SU-DHL-6 (cell line): ENCODE measurements around the gene GNPTG.

Experiments
- H2AFZ ChIP-seq: fragments of 200-600 bp; sonication (generic); 2 replicates; pipeline ENCODE4 v1.6.1; 2014; ENCODE audit warnings: low read depth, mild to moderate bottlenecking, moderate library complexity, mixed read lengths, antibody characterized with exemption, low read length; ENCODE audit not compliant: severe bottlenecking
- H3F3A ChIP-seq: fragments of 200-600 bp; shearing (Covaris generic); 2 replicates; pipeline ENCODE4 v1.6.0; 2016; ENCODE audit warnings: antibody characterized with exemption, mild to moderate bottlenecking; ENCODE audit not compliant: insufficient read depth
- H3K27ac ChIP-seq: fragments of 200-600 bp; sonication (generic); 2 replicates; pipeline ENCODE4 v1.5.1; 2016; ENCODE audit warnings: low read depth, mild to moderate bottlenecking, low read length, moderate library complexity, mixed read lengths
- H3K27me3 ChIP-seq: fragments of 200-600 bp; sonication (generic), shearing (Covaris generic); 2 replicates; pipeline ENCODE4 v1.6.0; 2014; ENCODE audit warnings: mild to moderate bottlenecking, low read length
- H3K36me3 ChIP-seq: fragments of 200-600 bp; sonication (generic); 2 replicates; pipeline ENCODE4 v1.6.1; 2014; ENCODE audit warnings: mild to moderate bottlenecking, low read length, mixed read lengths
- H3K4me2 ChIP-seq: fragments of 300-600, 200-600 bp; shearing (Covaris generic), sonication (generic); 2 replicates; pipeline ENCODE4 v1.6.0; 2014; ENCODE audit warnings: low read length, low read depth, mild to moderate bottlenecking; ENCODE audit not compliant: poor library complexity, severe bottlenecking
- H3K4me3 ChIP-seq: fragments of 200-600 bp; sonication (generic); 2 replicates; pipeline ENCODE4 v1.5.1; 2014; ENCODE audit warnings: antibody characterized with exemption, low read length, mild to moderate bottlenecking, mixed read lengths; ENCODE audit not compliant: insufficient read depth, poor library complexity, severe bottlenecking
- H3K79me2 ChIP-seq: fragments of 200-600 bp; sonication (generic); 2 replicates; pipeline ENCODE4 v1.6.1; 2014; ENCODE audit warnings: mild to moderate bottlenecking, low read length, moderate library complexity; ENCODE audit not compliant: insufficient read depth
- H3K9ac ChIP-seq: fragments of 200-600 bp; sonication (generic); 2 replicates; pipeline ENCODE4 v1.7.0; 2014; ENCODE audit warnings: mild to moderate bottlenecking, low read length
- H3K9me2 ChIP-seq: fragments of 200-600 bp; sonication (generic); replicated peaks from 2 replicates; pipeline ENCODE4 v1.6.1; 2014; ENCODE audit warnings: low read length; ENCODE audit not compliant: insufficient read depth
- H3K9me3 ChIP-seq: fragments of 200-600 bp; sonication (generic); 2 replicates; pipeline ENCODE4 v1.6.1; 2014; ENCODE audit warnings: low read length, mixed read lengths; ENCODE audit not compliant: insufficient read depth
- H4K20me1 ChIP-seq: fragments of 200-600 bp; sonication (generic); 2 replicates; pipeline ENCODE4 v1.6.1; 2014; ENCODE audit warnings: low read depth, mild to moderate bottlenecking, antibody characterized with exemption, low read length, moderate library complexity, mixed read lengths
- EZH2phosphoT487 ChIP-seq: fragments of 200-600 bp; sonication (generic), shearing (Covaris generic); conservative IDR thresholded peaks from 2 replicates; pipeline ENCODE4 v1.6.1; 2018; ENCODE audit warnings: mild to moderate bottlenecking, antibody characterized with exemption, low read length, moderate library complexity, mixed read lengths
- TF ChIP-seq, protein P1 (sequence below): fragments of 200-600 bp; sonication (generic); IDR thresholded peaks from one replicate; pipeline ENCODE4 v1.5.1; 2017; ENCODE audit warnings: antibody characterized with exemption, mild to moderate bottlenecking, low read length, moderate library complexity; ENCODE audit not compliant: insufficient read depth, poor library complexity, severe bottlenecking

The GNPTG gene

GRCh38 chr16:1312467-1312816 is 39.3 kb upstream of the GNPTG start:
- H2AFZ ChIP-seq = no peak overlapping the region
- H3K79me2 ChIP-seq = peaks cover 69% of the 10 kb centered on the region
- TF ChIP-seq EZH2phosphoT487 = no peak
- TF ChIP-seq, protein P1, sequence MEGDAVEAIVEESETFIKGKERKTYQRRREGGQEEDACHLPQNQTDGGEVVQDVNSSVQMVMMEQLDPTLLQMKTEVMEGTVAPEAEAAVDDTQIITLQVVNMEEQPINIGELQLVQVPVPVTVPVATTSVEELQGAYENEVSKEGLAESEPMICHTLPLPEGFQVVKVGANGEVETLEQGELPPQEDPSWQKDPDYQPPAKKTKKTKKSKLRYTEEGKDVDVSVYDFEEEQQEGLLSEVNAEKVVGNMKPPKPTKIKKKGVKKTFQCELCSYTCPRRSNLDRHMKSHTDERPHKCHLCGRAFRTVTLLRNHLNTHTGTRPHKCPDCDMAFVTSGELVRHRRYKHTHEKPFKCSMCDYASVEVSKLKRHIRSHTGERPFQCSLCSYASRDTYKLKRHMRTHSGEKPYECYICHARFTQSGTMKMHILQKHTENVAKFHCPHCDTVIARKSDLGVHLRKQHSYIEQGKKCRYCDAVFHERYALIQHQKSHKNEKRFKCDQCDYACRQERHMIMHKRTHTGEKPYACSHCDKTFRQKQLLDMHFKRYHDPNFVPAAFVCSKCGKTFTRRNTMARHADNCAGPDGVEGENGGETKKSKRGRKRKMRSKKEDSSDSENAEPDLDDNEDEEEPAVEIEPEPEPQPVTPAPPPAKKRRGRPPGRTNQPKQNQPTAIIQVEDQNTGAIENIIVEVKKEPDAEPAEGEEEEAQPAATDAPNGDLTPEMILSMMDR = no peak
- H3K36me3 ChIP-seq = no peaks in the 10 kb centered on the region; the same call in 1 of the 2 replicates
- H3K9me2 ChIP-seq = no peaks in the 10 kb centered on the region
- H3K9ac ChIP-seq = no peak overlapping the region
- no peaks in the 10 kb centered on the region for H3K9me3 ChIP-seq
- H3K27ac ChIP-seq = no peak overlapping the region
- no peak overlapping the region for H3K4me2 ChIP-seq
- peaks cover 4% of the 10 kb centered on the region for H3F3A ChIP-seq
- H4K20me1 ChIP-seq = peaks cover 21% of the 10 kb centered on the region
- H3K27me3 ChIP-seq = no peaks in the 10 kb centered on the region
- H3K4me3 ChIP-seq = no peak overlapping the region

- H3K79me2 ChIP-seq = peaks cover 72% of the 10 kb centered on the region
- H3F3A ChIP-seq = peaks cover 4% of the 10 kb centered on the region
- H3K9me3 ChIP-seq = no peaks in the 10 kb centered on the region
- no peak overlapping the region for H3K9ac ChIP-seq
- no peak overlapping the region for H2AFZ ChIP-seq
- no peak for TF ChIP-seq EZH2phosphoT487
- TF ChIP-seq, protein P1 = no peak
- H3K27me3 ChIP-seq = no peaks in the 10 kb centered on the region
- no peaks in the 10 kb centered on the region; the same call in 1 of the 2 replicates for H3K36me3 ChIP-seq
- H4K20me1 ChIP-seq = peaks cover 21% of the 10 kb centered on the region
- H3K9me2 ChIP-seq = no peaks in the 10 kb centered on the region
- H3K4me2 ChIP-seq = no peak overlapping the region
- H3K27ac ChIP-seq = no peak overlapping the region
- H3K4me3 ChIP-seq = no peak overlapping the region
Measured at GRCh38 chr16:1312903-1313302, 38.8 kb upstream of the GNPTG start.

DNA sequence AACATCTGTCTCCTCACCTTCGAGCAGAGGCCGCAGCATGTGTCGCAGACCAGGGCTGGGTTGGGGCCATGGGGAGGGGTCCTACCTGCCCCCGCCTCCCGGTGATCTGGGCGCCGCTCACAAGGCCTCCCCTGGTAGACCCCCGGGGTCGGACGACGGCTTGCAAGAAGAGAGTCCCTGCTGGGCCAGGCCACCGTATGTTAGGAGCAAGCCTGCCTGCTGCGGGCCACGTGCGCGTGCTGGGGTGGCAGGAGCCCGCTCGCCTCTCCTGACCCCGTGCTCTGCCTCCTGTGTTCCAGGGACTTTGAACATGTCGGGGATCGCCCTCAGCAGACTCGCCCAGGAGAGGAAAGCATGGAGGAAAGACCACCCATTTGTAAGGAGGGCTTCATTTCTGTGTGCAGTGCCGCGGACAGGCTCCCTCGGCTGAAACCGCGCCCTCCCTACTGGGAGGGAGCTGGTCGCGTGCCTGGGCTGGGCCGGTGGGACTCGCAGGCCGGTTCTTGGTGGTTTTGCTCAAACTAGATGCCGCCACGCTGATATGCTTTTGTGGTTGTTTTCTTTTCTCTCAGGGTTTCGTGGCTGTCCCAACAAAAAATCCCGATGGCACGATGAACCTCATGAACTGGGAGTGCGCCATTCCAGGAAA is 37.9 kb upstream of the GNPTG start:
- Histone ChIP-seq H3K79me2 (peaks cover 72% of the 10 kb centered on the region), H3K9me2 (no peaks in the 10 kb centered on the region), H3K9me3 (no peaks in the 10 kb centered on the region), H3K27ac (no peak overlapping the region), H3K4me2 (no peak overlapping the region), H4K20me1 (peaks cover 21% of the 10 kb centered on the region), H3F3A (peaks cover 4% of the 10 kb centered on the region), H2AFZ (no peak overlapping the region), H3K27me3 (no peaks in the 10 kb centered on the region), H3K4me3 (no peak overlapping the region), H3K9ac (no peak overlapping the region), H3K36me3 (peaks cover 4% of the 10 kb centered on the region; the same call in 1 of the 2 replicates)
- TF ChIP-seq, protein P1 = no peak
- no peak for TF ChIP-seq EZH2phosphoT487
